Measurements from ENCODE around the gene SPAG9.

SPAG9 gene

GRCh38 chr17:51120739-51121619 lies at the start of gene SPAG9:
TSS of gene SPAG9 (minus strand) at chr17:51120868. CDS start at chr17:51120656, 212 bp downstream.
- peak; percentile 68 for DNase-seq

GRCh38 chr17:51169340-51169739 lies 48.7 kb upstream of the SPAG9 start:
- DNase-seq, result no peak

GRCh38 chr17:51166987-51167931 lies 46.6 kb upstream of the SPAG9 start:
- no peak for DNase-seq

- DNase-seq, result no peak
These were observed 45.7 kb upstream of the SPAG9 start, which contains the start of gene NME2 for GRCh38 chr17:51166198-51166986. TSS of gene NME2 (plus strand) at chr17:51166411. CDS start at chr17:51166831, 420 bp downstream.

- no peak for DNase-seq
These were observed 45.1 kb upstream of the SPAG9 start for GRCh38 chr17:51165680-51166197.

- no peak for DNase-seq
These were observed 44.4 kb upstream of the SPAG9 start for GRCh38 chr17:51164911-51165679.

- DNase-seq, result no peak
These were observed 40.9 kb upstream of the SPAG9 start for GRCh38 chr17:51161541-51161940.

GRCh38 chr17:51159604-51160003 lies 38.9 kb upstream of the SPAG9 start:
- DNase-seq, result no peak

- no peak for DNase-seq
These were observed 34.7 kb upstream of the SPAG9 start for GRCh38 chr17:51155416-51155815.

- DNase-seq, result no peak
These were observed 33.5 kb upstream of the SPAG9 start for GRCh38 chr17:51154176-51154575.

GRCh38 chr17:51153210-51154072 lies 32.8 kb upstream of the SPAG9 start, which contains the start of gene NME1:
TSS of gene NME1 (plus strand) at chr17:51153559. CDS start at chr17:51155655, 2,096 bp downstream.
- peak; percentile 98 for DNase-seq

GRCh38 chr17:51152766-51153209 lies 32.1 kb upstream of the SPAG9 start:
- DNase-seq, result no peak

GRCh38 chr17:51150932-51151331 lies 30.3 kb upstream of the SPAG9 start:
- no peak for DNase-seq

- DNase-seq, result no peak
These were observed 28.5 kb upstream of the SPAG9 start for GRCh38 chr17:51149163-51149562.

- DNase-seq, result no peak
These were observed 27.0 kb upstream of the SPAG9 start for GRCh38 chr17:51147650-51148049.

- DNase-seq, result no peak
These were observed 23.8 kb upstream of the SPAG9 start for GRCh38 chr17:51144266-51145022.

- DNase-seq, result no peak
These were observed 21.9 kb upstream of the SPAG9 start for GRCh38 chr17:51142597-51142996.

GRCh38 chr17:51135956-51136355 lies 15.3 kb upstream of the SPAG9 start:
- no peak for DNase-seq

- DNase-seq, result no peak
These were observed 12.7 kb upstream of the SPAG9 start for GRCh38 chr17:51133365-51133764.

GRCh38 chr17:51132964-51133319 lies 12.3 kb upstream of the SPAG9 start:
- DNase-seq, result no peak

All from NCI-H1417 treated with DMSO at 0.1 percent for 48 hours (cell line).